Measurements from ENCODE around the gene ADAMTS13.

Gene ADAMTS13

GRCh38 chr9:133453651-133454050 lies 31.5 kb downstream of the ADAMTS13 start:
- DNase-seq (ENCODE audit: low spot score) = no peak
- no peak for FAIRE-seq

GRCh38 chr9:133454325-133454724 lies 32.2 kb downstream of the ADAMTS13 start:
- DNase-seq (ENCODE audit: low spot score) (no peak), FAIRE-seq (no peak)

- FAIRE-seq (no peak), DNase-seq (ENCODE audit: low spot score) (no peak)
Observed at GRCh38 chr9:133454943-133455673, 32.9 kb downstream of the ADAMTS13 start.

- FAIRE-seq (no peak), DNase-seq (ENCODE audit: low spot score) (no peak)
Observed at GRCh38 chr9:133455936-133456335, 33.8 kb downstream of the ADAMTS13 start.

GRCh38 chr9:133456409-133456808 lies 34.2 kb downstream of the ADAMTS13 start:
- no peak for FAIRE-seq

GRCh38 chr9:133457233-133457632 lies 35.1 kb downstream of the ADAMTS13 start:
- FAIRE-seq = no peak
- DNase-seq (ENCODE audit: low spot score) = no peak

More at GRCh38 chr9:133456409-133456808, 34.2 kb downstream of the ADAMTS13 start:
- DNase-seq (ENCODE audit: low spot score) = no peak

GRCh38 chr9:133457748-133458147 lies 35.6 kb downstream of the ADAMTS13 start:
- FAIRE-seq (no peak), DNase-seq (ENCODE audit: low spot score) (no peak)

- DNase-seq (ENCODE audit: low spot score) (no peak), FAIRE-seq (no peak)
Observed at GRCh38 chr9:133458643-133459312, 36.6 kb downstream of the ADAMTS13 start.

- peak; percentile 83 for DNase-seq (ENCODE audit: low spot score)
- peak; percentile 53 for FAIRE-seq
Observed at GRCh38 chr9:133459476-133460404, 37.6 kb downstream of the ADAMTS13 start, which contains the start of gene CACFD1. Gene CACFD1, plus strand, starts transcription at chr9:133459978. Its CDS starts 89 bp downstream, at chr9:133460067.

GRCh38 chr9:133460405-133461175 lies 38.4 kb downstream of the ADAMTS13 start:
- no peak for FAIRE-seq
- no peak for DNase-seq (ENCODE audit: low spot score)

GRCh38 chr9:133461975-133462374 lies 39.8 kb downstream of the ADAMTS13 start:
- FAIRE-seq = no peak
- no peak for DNase-seq (ENCODE audit: low spot score)

GRCh38 chr9:133463234-133463863 lies 41.2 kb downstream of the ADAMTS13 start:
- DNase-seq (ENCODE audit: low spot score) = no peak

GRCh38 chr9:133463864-133464615 lies 41.9 kb downstream of the ADAMTS13 start:
- FAIRE-seq = no peak
- DNase-seq (ENCODE audit: low spot score) = no peak

More at GRCh38 chr9:133463234-133463863, 41.2 kb downstream of the ADAMTS13 start:
- no peak for FAIRE-seq

- DNase-seq (ENCODE audit: low spot score) (no peak), FAIRE-seq (no peak)
Observed at GRCh38 chr9:133464638-133465037, 42.5 kb downstream of the ADAMTS13 start.

GRCh38 chr9:133465984-133466383 lies 43.8 kb downstream of the ADAMTS13 start:
- FAIRE-seq (no peak), DNase-seq (ENCODE audit: low spot score) (no peak)

GRCh38 chr9:133467101-133467500 lies 44.9 kb downstream of the ADAMTS13 start:
- DNase-seq (ENCODE audit: low spot score) = no peak
- FAIRE-seq = no peak

- DNase-seq (ENCODE audit: low spot score) (no peak), FAIRE-seq (no peak)
Observed at GRCh38 chr9:133468374-133468773, 46.2 kb downstream of the ADAMTS13 start.

- FAIRE-seq = no peak
- no peak for DNase-seq (ENCODE audit: low spot score)
Observed at GRCh38 chr9:133468777-133469421, 46.7 kb downstream of the ADAMTS13 start.

- no peak for DNase-seq (ENCODE audit: low spot score)
- no peak for FAIRE-seq
Observed at GRCh38 chr9:133470427-133470924, 48.3 kb downstream of the ADAMTS13 start.
